Measurements from ENCODE around the gene TMUB1.

DNA sequence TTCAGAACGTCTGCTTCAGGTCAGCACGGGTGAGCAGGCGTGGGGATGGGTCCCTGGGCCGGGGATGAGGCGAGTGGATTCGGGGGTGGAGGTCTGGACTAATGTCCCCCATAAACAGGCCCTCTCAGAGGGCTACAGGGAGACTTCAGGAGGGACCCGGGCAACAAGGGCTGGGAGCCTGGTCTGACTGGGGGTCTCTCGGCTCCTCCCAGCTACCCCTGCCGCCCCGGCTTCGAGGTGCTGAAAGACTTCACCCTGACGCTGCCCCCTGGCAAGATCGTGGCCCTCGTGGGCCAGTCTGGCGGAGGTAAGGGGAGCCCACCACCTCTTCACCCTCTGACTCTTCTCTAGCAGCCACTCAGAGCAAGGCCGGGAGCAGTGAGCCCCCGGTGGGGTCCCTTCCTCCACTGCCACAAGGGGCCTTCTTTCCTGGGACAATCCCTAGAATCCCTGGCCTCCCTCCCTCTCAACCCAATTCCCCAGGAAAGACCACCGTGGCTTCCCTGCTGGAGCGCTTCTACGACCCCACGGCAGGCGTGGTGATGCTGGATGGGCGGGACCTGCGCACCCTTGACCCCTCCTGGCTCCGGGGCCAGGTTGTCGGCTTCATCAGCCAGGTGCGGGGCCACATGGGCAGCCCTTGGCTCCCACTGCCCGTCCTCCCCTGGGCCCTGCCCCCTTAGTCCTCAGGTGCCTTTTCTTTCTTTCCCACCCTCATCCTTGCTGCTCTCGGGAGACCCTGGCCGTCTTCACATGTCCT is 42.5 kb downstream of the TMUB1 start:
- TF ChIP-seq, protein P1, sequence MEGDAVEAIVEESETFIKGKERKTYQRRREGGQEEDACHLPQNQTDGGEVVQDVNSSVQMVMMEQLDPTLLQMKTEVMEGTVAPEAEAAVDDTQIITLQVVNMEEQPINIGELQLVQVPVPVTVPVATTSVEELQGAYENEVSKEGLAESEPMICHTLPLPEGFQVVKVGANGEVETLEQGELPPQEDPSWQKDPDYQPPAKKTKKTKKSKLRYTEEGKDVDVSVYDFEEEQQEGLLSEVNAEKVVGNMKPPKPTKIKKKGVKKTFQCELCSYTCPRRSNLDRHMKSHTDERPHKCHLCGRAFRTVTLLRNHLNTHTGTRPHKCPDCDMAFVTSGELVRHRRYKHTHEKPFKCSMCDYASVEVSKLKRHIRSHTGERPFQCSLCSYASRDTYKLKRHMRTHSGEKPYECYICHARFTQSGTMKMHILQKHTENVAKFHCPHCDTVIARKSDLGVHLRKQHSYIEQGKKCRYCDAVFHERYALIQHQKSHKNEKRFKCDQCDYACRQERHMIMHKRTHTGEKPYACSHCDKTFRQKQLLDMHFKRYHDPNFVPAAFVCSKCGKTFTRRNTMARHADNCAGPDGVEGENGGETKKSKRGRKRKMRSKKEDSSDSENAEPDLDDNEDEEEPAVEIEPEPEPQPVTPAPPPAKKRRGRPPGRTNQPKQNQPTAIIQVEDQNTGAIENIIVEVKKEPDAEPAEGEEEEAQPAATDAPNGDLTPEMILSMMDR (IDR thresholded peaks at IDR 0.05) = no peak
- no peak for TF ChIP-seq POLR2A (IDR thresholded peaks at IDR 0.05)
